ENCODE data around the gene RIPPLY3. TPM values are rescaled to one million over a fixed set of nuclear protein-coding genes. Genes with fewer than 3 reads are reported as not detected.

The RIPPLY3 gene, protein sequence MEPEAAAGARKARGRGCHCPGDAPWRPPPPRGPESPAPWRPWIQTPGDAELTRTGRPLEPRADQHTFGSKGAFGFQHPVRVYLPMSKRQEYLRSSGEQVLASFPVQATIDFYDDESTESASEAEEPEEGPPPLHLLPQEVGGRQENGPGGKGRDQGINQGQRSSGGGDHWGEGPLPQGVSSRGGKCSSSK
- total RNA-seq = 0.26 TPM in 1 of 2 replicates, not detected in the other

DNA sequence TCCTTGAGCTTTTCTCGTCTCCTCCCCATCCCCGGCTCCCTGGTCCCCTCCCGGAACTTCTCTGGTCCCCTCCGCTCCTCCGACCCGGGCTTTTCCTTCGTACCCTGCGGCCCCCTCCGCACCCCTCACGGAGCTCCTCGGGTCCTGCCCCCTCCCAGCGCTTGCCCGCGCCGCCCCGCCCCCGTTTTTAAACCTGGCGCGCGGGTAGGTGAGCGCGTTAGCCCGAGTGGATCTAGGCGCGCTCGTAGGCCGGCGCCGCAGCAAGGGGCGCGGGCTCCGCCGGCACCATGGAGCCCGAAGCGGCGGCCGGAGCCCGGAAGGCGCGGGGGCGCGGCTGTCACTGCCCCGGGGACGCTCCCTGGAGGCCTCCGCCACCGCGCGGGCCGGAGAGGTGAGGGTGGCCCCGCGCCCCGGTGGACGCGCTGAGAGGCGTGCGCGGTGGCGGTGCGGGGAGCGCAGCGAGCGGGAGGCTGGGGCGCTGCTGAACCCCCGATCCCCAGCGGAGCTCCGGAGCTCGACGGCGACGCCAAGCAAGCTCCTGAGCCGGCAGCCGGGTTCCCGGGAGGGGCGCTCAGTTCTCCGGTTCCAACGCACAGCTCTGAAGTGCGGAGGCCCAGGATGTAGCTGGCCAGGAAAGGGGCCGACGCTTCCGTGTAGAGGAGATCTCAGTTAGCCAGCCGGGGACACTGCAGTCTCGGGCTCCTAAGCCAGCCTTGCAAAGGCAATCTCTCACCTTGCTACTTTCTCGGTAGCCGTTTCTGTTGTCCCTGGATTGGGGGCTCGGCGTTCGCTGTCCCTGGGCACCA is at the start of gene RIPPLY3:
TSS of gene RIPPLY3 (plus strand) at position 217 of the 806 bp plus-strand sequence. CDS start at position 288, 71 bp downstream.
- intact Hi-C loops (cut with micrococcal nuclease) = loop anchor here (2.0 to 5.0 kb wide), 2 partner anchors 16 to 299 kb away; no protein-coding TSS in a partner anchor
- Mint-ChIP-seq H3K36me3 (ENCODE audit: low read depth) (no peaks in the 10 kb centered on the region), H3K4me3 (peak within 1 kb of the TSS; percentile 70), H3K4me1 (peaks cover 8% of the 10 kb centered on the region), H3K27me3 (peaks cover 31% of the 10 kb centered on the region), H3K9me3 (no peaks in the 10 kb centered on the region), H3K27ac (no peak within 1 kb of the TSS)
- peak; percentile 71 for DNase-seq

GRCh38 chr21:36959020-36959835 is 47.3 kb upstream of the RIPPLY3 start:
- Mint-ChIP-seq H3K4me1 (peaks cover 4% of the 10 kb centered on the region), H3K4me3 (no peak overlapping the region), H3K9me3 (no peaks in the 10 kb centered on the region), H3K36me3 (ENCODE audit: low read depth) (peaks cover 12% of the 10 kb centered on the region), H3K27ac (no peak overlapping the region), H3K27me3 (no peaks in the 10 kb centered on the region)
- intact Hi-C loops (cut with micrococcal nuclease) = no loop called here
- peak; percentile 66 for DNase-seq

DNA sequence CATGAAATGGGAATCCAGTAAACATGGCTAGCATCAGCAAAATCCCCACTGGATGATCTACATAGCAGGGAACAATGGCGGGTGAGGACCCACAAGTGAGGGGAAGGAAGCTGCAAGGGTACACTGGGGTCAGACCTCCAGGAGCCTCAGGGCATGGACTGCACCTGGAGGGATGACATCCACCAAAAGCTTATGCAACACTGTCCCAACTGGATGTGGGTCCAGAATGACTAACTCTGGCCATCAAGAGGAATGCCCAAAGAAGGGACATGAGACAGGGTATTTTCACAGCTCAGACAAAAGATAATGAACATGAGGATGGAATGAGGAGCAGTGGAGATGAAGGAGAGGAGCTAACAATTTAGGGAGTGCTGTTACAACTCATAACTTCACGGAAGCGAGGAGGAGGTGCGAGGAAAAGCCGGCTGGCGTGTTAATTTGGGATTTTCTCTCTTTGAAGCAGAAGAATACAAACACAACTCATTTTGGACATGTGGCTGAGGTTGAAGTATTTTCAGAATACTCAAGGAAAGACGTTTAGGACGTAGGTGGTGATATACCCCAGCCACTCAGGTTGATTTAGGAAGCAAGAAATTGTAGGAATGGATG is 45.7 kb upstream of the RIPPLY3 start:
- DNase-seq = no peak
- no peaks in the 10 kb centered on the region for H3K9me3 Mint-ChIP-seq
- intact Hi-C loops (cut with micrococcal nuclease) = no loop called here
- H3K4me1 Mint-ChIP-seq = peaks cover 15% of the 10 kb centered on the region
- H3K27me3 Mint-ChIP-seq = no peaks in the 10 kb centered on the region
- H3K4me3 Mint-ChIP-seq = no peak overlapping the region
- H3K27ac Mint-ChIP-seq = no peak overlapping the region
- H3K36me3 Mint-ChIP-seq (ENCODE audit: low read depth) = peaks cover 14% of the 10 kb centered on the region

DNA sequence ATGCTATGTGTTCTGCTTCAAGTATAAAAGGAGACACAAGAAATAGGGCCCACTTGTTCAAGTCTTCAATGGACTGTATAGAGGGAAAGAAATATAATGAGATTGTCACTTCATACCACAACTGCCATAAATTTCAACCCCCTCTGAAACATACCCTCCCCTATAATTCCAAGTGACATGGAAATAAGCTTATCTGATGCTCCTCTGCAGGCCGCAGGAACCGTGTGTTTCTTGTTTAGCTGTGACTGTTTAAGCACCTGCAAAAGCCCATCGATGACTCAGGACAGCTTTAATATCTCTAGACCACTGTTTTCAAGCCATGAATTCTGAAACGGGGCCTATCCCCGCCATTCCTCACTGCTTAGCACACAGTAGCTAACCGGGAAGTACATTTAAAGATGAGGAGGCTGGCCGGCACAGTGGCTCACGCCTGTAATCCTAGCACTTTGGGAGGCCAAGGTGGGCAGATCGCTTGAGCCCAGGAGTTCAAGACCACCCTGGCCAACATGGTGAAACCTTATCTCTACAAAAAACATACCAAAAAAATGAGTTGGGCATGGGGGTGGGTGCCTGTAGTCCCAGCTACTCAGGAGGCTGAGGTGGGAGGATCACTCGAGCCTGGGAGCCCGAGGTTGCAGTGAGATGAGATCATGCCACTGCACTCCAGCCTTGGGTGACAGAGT is 44.3 kb upstream of the RIPPLY3 start:
- intact Hi-C loops (cut with micrococcal nuclease) = no loop called here
- H3K9me3 Mint-ChIP-seq = no peaks in the 10 kb centered on the region
- peaks cover 11% of the 10 kb centered on the region for H3K36me3 Mint-ChIP-seq (ENCODE audit: low read depth)
- no peak overlapping the region for H3K27ac Mint-ChIP-seq
- no peaks in the 10 kb centered on the region for H3K27me3 Mint-ChIP-seq
- DNase-seq = no peak
- H3K4me3 Mint-ChIP-seq = no peak overlapping the region
- H3K4me1 Mint-ChIP-seq = peaks cover 15% of the 10 kb centered on the region

GRCh38 chr21:36964398-36964797 is 42.1 kb upstream of the RIPPLY3 start:
- no peak for DNase-seq
- Mint-ChIP-seq H3K27ac (no peak overlapping the region), H3K4me1 (peaks cover 18% of the 10 kb centered on the region), H3K4me3 (peak overlapping the region; percentile 45), H3K27me3 (no peaks in the 10 kb centered on the region), H3K9me3 (no peaks in the 10 kb centered on the region), H3K36me3 (ENCODE audit: low read depth) (peaks cover 11% of the 10 kb centered on the region)
- intact Hi-C loops (cut with micrococcal nuclease) = no loop called here

GRCh38 chr21:36964827-36965719 is 41.4 kb upstream of the RIPPLY3 start:
- Mint-ChIP-seq H3K4me3 (peak overlapping the region; percentile 86), H3K27ac (peak overlapping the region; percentile 91), H3K4me1 (peaks cover 14% of the 10 kb centered on the region), H3K27me3 (no peaks in the 10 kb centered on the region), H3K36me3 (ENCODE audit: low read depth) (peaks cover 11% of the 10 kb centered on the region), H3K9me3 (no peaks in the 10 kb centered on the region)
- intact Hi-C loops (cut with micrococcal nuclease) = loop anchor here (5.0 kb wide), 1 partner anchor 47 kb away; no protein-coding TSS in a partner anchor
- no peak for DNase-seq

DNA sequence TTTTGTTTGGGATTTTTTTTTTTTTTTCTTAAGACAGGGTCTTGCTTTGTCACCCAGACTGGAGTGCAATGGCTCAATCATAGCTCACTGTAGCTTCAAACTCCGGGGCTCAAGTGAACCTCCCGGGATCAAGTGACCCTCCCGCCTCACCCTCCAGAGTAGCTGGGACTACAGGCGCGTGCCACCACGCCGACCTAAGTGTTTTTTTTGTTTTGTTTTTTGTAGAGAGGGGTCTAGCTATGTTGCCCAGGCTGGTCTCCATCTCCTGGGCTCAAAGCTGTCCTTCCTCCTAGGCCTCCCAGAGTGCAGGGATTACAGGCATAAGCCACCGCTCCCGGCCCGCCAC is 40.8 kb upstream of the RIPPLY3 start:
- no peaks in the 10 kb centered on the region for H3K9me3 Mint-ChIP-seq
- H3K27ac Mint-ChIP-seq = peak overlapping the region; percentile 91
- DNase-seq = no peak
- H3K4me3 Mint-ChIP-seq = peak overlapping the region; percentile 86
- H3K4me1 Mint-ChIP-seq = peaks cover 14% of the 10 kb centered on the region
- peaks cover 8% of the 10 kb centered on the region for H3K36me3 Mint-ChIP-seq (ENCODE audit: low read depth)
- intact Hi-C loops (cut with micrococcal nuclease) = loop anchor here (1.0 to 5.0 kb wide), 4 partner anchors 24 to 645 kb away; partner anchors contain the start of genes MORC3, PIGP and TTC3
- H3K27me3 Mint-ChIP-seq = no peaks in the 10 kb centered on the region

DNA sequence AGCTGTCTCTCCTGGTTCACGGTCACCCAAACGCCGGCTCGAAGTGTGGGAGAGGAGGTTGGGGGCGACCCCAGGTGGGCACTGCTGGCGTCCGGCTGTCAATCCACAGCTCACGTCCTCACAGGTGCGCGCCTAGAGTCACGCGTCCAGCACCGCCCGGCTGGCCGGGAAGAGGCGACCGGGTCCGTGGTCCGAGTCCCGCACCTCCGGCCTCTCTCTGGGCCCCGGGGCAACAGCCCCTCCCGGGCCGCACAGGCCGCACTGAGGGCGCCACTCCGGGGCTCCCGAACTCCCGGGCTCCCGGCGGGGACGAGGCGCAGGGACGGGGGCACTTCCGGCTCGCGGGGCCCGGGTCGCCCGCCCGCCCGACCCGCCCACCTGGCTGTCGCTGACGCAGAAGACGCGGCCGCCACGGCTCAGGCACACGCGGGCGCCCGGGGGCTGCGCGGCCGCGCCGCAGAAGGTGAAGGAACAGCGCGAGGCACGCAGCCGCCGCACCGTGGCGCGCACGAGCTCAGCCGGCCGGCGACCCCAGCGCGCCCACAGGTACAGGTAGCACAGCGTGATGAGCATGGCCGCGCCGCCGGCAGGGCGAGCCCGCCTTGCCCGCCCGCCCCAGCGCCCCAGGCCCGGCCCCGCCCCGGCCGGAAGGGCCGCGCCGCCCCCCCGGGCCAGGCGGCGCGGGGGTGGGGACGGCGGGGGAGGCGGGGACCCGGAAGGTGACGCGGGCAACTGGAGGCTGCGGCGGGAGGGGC is 40.3 kb upstream of the RIPPLY3 start, which contains the start of gene HLCS:
TSS of gene HLCS (minus strand) at position 604 of the 755 bp plus-strand sequence. CDS start at position 573, 31 bp downstream.
- Mint-ChIP-seq H3K36me3 (ENCODE audit: low read depth) (peaks cover 4% of the 10 kb centered on the region), H3K4me3 (peak within 1 kb of the TSS; percentile 86), H3K9me3 (no peaks in the 10 kb centered on the region), H3K27me3 (no peaks in the 10 kb centered on the region), H3K27ac (peak within 1 kb of the TSS; percentile 91), H3K4me1 (peaks cover 14% of the 10 kb centered on the region)
- intact Hi-C loops (cut with micrococcal nuclease) = loop anchor here (1.0 to 5.0 kb wide), 4 partner anchors 23 to 645 kb away; partner anchors contain the start of genes MORC3, PIGP and TTC3
- peak; percentile 92 for DNase-seq

GRCh38 chr21:36966821-36967768 is 39.4 kb upstream of the RIPPLY3 start:
- Mint-ChIP-seq H3K36me3 (ENCODE audit: low read depth) (peaks cover 2% of the 10 kb centered on the region), H3K27me3 (no peaks in the 10 kb centered on the region), H3K4me1 (peaks cover 14% of the 10 kb centered on the region), H3K9me3 (no peaks in the 10 kb centered on the region), H3K4me3 (peak overlapping the region; percentile 78), H3K27ac (peak overlapping the region; percentile 77)
- intact Hi-C loops (cut with micrococcal nuclease) = loop anchor here (1.0 to 5.0 kb wide), 4 partner anchors 22 to 646 kb away; partner anchors contain the start of genes MORC3, PIGP and TTC3
- DNase-seq = no peak

DNA sequence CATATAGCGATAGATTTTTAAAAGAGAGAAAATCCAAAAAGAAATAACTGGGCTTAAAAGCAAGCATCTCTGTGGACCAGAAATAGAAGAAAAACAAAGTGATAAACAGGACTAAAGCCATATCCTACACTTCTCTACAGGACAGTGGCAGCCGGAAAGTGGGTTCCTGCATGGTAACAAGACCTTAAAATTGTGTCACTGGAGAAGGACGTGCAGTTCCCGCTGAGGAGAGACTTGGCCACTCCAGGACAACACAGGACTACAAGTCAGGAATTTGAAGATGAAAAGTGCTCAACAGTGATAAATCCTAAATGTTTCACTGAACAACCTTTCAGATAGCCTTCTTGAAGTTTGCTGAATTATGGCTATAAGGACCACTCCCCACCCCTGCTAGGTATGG is 38.1 kb upstream of the RIPPLY3 start:
- Mint-ChIP-seq H3K36me3 (ENCODE audit: low read depth) (peaks cover 2% of the 10 kb centered on the region), H3K27me3 (no peaks in the 10 kb centered on the region), H3K27ac (no peak overlapping the region), H3K9me3 (no peaks in the 10 kb centered on the region), H3K4me1 (peaks cover 15% of the 10 kb centered on the region), H3K4me3 (no peak overlapping the region)
- intact Hi-C loops (cut with micrococcal nuclease) = loop anchor here (5.0 kb wide), 1 partner anchor 44 kb away; no protein-coding TSS in a partner anchor
- DNase-seq = no peak

DNA sequence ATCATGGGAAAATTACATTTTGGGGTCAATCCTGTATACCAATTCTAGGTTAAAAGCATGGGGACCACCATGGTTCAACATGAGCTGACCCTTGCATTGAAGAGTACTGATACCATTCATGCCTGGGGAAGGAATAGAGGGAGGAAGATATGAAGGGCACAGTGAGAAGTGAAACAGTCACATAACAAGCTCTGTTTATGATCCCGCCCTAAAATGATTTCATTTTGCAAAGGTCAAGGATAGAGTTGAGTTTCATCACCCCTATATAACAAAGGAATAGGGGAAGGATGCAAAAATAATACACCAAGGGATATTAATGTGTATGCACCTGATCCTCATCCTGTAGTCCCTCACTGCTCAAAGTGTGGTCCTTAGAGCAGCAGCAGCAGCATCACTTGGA is 37.5 kb upstream of the RIPPLY3 start:
- intact Hi-C loops (cut with micrococcal nuclease) = loop anchor here (5.0 kb wide), 1 partner anchor 43 kb away; no protein-coding TSS in a partner anchor
- peaks cover 16% of the 10 kb centered on the region for H3K4me1 Mint-ChIP-seq
- H3K36me3 Mint-ChIP-seq (ENCODE audit: low read depth) = peaks cover 2% of the 10 kb centered on the region
- no peak overlapping the region for H3K4me3 Mint-ChIP-seq
- no peak for DNase-seq
- no peak overlapping the region for H3K27ac Mint-ChIP-seq
- no peaks in the 10 kb centered on the region for H3K27me3 Mint-ChIP-seq
- no peaks in the 10 kb centered on the region for H3K9me3 Mint-ChIP-seq

All from activated CD4-positive, alpha-beta T cell treated with anti-CD3 and anti-CD28 coated beads, Interleukin-2, amount 10 ng/mL, durations not matched to agents 24 days and 14 days (primary cell).